ENCODE data around the gene SERINC4. TPM values are rescaled to one million over a fixed set of nuclear protein-coding genes. Genes with fewer than 3 reads are reported as not detected.

SERINC4 gene
- total and polyA plus RNA-seq, 10 of the 15 experiments (the other 5 are each of a cell fraction or from before 2014, with no cell fraction given) = 0.06 to 0.96 (median 0.26) TPM; not detected in 1

DNA sequence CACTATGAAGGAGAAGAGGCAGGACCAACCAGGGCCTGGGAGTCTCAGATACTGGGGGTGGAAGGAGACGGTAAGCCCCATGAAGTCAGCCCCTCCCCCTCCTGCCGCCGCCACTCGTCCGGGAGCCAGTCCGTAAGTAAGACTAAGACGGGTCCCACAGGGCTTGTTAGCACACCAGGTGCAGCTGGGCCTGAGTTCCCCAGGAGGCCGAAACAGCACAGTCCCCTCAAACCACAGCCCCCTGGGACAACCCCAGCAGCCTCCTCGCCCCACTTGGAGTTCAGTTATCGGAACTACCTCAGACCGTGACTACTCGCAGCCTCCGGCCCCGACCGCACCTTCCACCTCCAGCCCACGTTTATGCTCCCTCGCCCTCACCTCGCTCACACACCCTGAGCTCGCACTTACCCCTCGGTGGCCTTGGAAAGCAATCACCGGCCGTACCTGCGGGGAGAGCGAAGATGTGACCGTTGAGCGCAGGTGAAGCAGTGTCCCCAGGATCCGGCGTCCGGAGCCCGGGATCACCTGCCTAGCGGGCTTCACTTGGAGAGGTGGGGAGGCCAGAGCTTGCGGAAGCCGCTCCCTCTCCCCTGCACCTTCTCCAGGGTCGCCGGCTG, 23.8 kb downstream of the SERINC4 start (continued):
- no peak for TF ChIP-seq BRCA1 (IDR thresholded peaks at IDR 0.05; ENCODE audit: low read depth, low read length)
- no peak for TF ChIP-seq SMAD1 (IDR thresholded peaks at IDR 0.05; ENCODE audit: low read depth, partially characterized antibody)
- TF ChIP-seq, protein P1, sequence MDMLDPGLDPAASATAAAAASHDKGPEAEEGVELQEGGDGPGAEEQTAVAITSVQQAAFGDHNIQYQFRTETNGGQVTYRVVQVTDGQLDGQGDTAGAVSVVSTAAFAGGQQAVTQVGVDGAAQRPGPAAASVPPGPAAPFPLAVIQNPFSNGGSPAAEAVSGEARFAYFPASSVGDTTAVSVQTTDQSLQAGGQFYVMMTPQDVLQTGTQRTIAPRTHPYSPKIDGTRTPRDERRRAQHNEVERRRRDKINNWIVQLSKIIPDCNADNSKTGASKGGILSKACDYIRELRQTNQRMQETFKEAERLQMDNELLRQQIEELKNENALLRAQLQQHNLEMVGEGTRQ (IDR thresholded peaks at IDR 0.05; ENCODE audit: borderline replicate concordance, low read depth, low read length) = no peak
- TF ChIP-seq CREB1 (IDR thresholded peaks at IDR 0.05; ENCODE audit: low read depth) = 0 out of 2 replicates have a peak, but pooled peaks have one; percentile 48
- TF ChIP-seq, protein P2, sequence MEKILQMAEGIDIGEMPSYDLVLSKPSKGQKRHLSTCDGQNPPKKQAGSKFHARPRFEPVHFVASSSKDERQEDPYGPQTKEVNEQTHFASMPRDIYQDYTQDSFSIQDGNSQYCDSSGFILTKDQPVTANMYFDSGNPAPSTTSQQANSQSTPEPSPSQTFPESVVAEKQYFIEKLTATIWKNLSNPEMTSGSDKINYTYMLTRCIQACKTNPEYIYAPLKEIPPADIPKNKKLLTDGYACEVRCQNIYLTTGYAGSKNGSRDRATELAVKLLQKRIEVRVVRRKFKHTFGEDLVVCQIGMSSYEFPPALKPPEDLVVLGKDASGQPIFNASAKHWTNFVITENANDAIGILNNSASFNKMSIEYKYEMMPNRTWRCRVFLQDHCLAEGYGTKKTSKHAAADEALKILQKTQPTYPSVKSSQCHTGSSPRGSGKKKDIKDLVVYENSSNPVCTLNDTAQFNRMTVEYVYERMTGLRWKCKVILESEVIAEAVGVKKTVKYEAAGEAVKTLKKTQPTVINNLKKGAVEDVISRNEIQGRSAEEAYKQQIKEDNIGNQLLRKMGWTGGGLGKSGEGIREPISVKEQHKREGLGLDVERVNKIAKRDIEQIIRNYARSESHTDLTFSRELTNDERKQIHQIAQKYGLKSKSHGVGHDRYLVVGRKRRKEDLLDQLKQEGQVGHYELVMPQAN (conservative IDR thresholded peaks at IDR 0.05) = no peak
- no peak for TF ChIP-seq ZNF622 (IDR thresholded peaks at IDR 0.05)
- TF ChIP-seq CBX5 (IDR thresholded peaks at IDR 0.05; ENCODE audit: low read depth) = peak; percentile 70; the same call in 1 of the 2 replicates
- TF ChIP-seq, protein P3, sequence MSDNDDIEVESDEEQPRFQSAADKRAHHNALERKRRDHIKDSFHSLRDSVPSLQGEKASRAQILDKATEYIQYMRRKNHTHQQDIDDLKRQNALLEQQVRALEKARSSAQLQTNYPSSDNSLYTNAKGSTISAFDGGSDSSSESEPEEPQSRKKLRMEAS (IDR thresholded peaks at IDR 0.05; ENCODE audit: low read depth, low read length) = no peak
- TF ChIP-seq, protein P4, sequence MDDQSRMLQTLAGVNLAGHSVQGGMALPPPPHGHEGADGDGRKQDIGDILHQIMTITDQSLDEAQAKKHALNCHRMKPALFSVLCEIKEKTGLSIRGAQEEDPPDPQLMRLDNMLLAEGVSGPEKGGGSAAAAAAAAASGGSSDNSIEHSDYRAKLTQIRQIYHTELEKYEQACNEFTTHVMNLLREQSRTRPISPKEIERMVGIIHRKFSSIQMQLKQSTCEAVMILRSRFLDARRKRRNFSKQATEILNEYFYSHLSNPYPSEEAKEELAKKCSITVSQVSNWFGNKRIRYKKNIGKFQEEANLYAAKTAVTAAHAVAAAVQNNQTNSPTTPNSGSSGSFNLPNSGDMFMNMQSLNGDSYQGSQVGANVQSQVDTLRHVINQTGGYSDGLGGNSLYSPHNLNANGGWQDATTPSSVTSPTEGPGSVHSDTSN (IDR thresholded peaks at IDR 0.05; ENCODE audit: insufficient replicate concordance, low read depth, low read length) = no peak
- TF ChIP-seq ZNF274 (IDR thresholded peaks at IDR 0.05; ENCODE audit: insufficient read depth, insufficient read length) = no peak
- no peak for TF ChIP-seq ZZZ3 (IDR thresholded peaks at IDR 0.05; ENCODE audit: control insufficient read depth, insufficient read length, low read depth)
- no peak for TF ChIP-seq SMARCA5 (IDR thresholded peaks at IDR 0.05)
- TF ChIP-seq, protein P5, sequence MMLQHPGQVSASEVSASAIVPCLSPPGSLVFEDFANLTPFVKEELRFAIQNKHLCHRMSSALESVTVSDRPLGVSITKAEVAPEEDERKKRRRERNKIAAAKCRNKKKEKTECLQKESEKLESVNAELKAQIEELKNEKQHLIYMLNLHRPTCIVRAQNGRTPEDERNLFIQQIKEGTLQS (IDR thresholded peaks at IDR 0.05; ENCODE audit: borderline replicate concordance, extremely low read depth, low read depth, low read length) = no peak
- TF ChIP-seq, protein P6, sequence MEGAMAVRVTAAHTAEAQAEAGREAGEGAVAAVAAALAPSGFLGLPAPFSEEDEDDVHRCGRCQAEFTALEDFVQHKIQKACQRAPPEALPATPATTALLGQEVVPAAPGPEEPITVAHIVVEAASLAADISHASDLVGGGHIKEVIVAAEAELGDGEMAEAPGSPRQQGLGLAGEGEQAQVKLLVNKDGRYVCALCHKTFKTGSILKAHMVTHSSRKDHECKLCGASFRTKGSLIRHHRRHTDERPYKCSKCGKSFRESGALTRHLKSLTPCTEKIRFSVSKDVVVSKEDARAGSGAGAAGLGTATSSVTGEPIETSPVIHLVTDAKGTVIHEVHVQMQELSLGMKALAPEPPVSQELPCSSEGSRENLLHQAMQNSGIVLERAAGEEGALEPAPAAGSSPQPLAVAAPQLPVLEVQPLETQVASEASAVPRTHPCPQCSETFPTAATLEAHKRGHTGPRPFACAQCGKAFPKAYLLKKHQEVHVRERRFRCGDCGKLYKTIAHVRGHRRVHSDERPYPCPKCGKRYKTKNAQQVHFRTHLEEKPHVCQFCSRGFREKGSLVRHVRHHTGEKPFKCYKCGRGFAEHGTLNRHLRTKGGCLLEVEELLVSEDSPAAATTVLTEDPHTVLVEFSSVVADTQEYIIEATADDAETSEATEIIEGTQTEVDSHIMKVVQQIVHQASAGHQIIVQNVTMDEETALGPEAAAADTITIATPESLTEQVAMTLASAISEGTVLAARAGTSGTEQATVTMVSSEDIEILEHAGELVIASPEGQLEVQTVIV (IDR thresholded peaks at IDR 0.05; ENCODE audit: borderline replicate concordance, partially characterized antibody) = no peak
- TF ChIP-seq, protein P7, sequence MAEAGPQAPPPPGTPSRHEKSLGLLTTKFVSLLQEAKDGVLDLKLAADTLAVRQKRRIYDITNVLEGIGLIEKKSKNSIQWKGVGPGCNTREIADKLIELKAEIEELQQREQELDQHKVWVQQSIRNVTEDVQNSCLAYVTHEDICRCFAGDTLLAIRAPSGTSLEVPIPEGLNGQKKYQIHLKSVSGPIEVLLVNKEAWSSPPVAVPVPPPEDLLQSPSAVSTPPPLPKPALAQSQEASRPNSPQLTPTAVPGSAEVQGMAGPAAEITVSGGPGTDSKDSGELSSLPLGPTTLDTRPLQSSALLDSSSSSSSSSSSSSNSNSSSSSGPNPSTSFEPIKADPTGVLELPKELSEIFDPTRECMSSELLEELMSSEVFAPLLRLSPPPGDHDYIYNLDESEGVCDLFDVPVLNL (IDR thresholded peaks at IDR 0.05; ENCODE audit: low read depth, low read length) = no peak
- TF ChIP-seq ZNF24 (IDR thresholded peaks at IDR 0.05) = no peak
- TF ChIP-seq FOS (IDR thresholded peaks at IDR 0.05; ENCODE audit: borderline replicate concordance, extremely low read depth, insufficient read length) = no peak
- peak; percentile 51; the same call in 1 of the 2 replicates for TF ChIP-seq ZSCAN29 (IDR thresholded peaks at IDR 0.05)
- TF ChIP-seq ZNF384 (IDR thresholded peaks at IDR 0.05; ENCODE audit: borderline replicate concordance, low read depth, low read length) = no peak
- peak; percentile 89 for TF ChIP-seq IKZF1 (conservative IDR thresholded peaks at IDR 0.05)
